Endodermal cell (in vitro differentiated cells): ENCODE measurements around the gene CDK15. TPM values are rescaled to one million over a fixed set of nuclear protein-coding genes. Genes with fewer than 3 reads are reported as not detected.

ENCODE experiments used
- DNase-seq: peaks from one replicate; pipeline ENCODE4 v3.0.0-alpha.2; 2017
- H3K27ac ChIP-seq: 2 replicates; pipeline ENCODE4 v1.5.1; 2013; ENCODE audit warnings: mild to moderate bottlenecking, low read depth, low read length, moderate library complexity
- H3K27me3 ChIP-seq: 2 replicates; pipeline ENCODE4 v1.6.1; 2013; ENCODE audit warnings: mild to moderate bottlenecking, low read length, moderate library complexity; ENCODE audit not compliant: insufficient read depth, control insufficient read depth, poor library complexity, severe bottlenecking
- H3K36me3 ChIP-seq: 2 replicates; pipeline ENCODE4 v1.7.0; 2013; ENCODE audit warnings: mild to moderate bottlenecking, low read length, moderate library complexity; ENCODE audit not compliant: control insufficient read depth, insufficient read depth
- H3K4me1 ChIP-seq: one replicate; pipeline ENCODE4 v1.7.0; 2013; ENCODE audit warnings: low read length; ENCODE audit not compliant: control insufficient read depth, insufficient read depth
- H3K4me3 ChIP-seq: 2 replicates; pipeline ENCODE4 v1.5.1; 2013; ENCODE audit warnings: mild to moderate bottlenecking, low read length, moderate library complexity
- H3K9ac ChIP-seq: 2 replicates; pipeline ENCODE4 v1.6.1; 2013; ENCODE audit warnings: mild to moderate bottlenecking, low read length, moderate library complexity; ENCODE audit not compliant: poor library complexity, severe bottlenecking; ENCODE audit errors: extremely low read depth
- H3K9me3 ChIP-seq: 2 replicates; pipeline ENCODE4 v1.6.1; 2013; ENCODE audit warnings: mild to moderate bottlenecking, low read length, moderate library complexity; ENCODE audit not compliant: control insufficient read depth
- H3K27ac Mint-ChIP-seq: 2 replicates; pipeline ENCODE4 v1.8.0; 2020; ENCODE audit warnings: mixed read lengths
- H3K27me3 Mint-ChIP-seq: 2 replicates; pipeline ENCODE4 v1.8.0; 2021; ENCODE audit warnings: mild to moderate bottlenecking, mixed read lengths; ENCODE audit not compliant: insufficient read depth
- H3K36me3 Mint-ChIP-seq: 2 replicates; pipeline ENCODE4 v1.8.0; 2020; ENCODE audit warnings: low read depth, mixed read lengths
- H3K4me1 Mint-ChIP-seq: 2 replicates; pipeline ENCODE4 v1.8.0; 2020; ENCODE audit warnings: mixed read lengths
- H3K4me3 Mint-ChIP-seq: 2 replicates; pipeline ENCODE4 v1.8.0; 2020; ENCODE audit warnings: mild to moderate bottlenecking, moderate library complexity, mixed read lengths
- H3K9me3 Mint-ChIP-seq: 2 replicates; pipeline ENCODE4 v1.8.0; 2020; ENCODE audit warnings: mild to moderate bottlenecking, mixed read lengths
- CTCF ChIP-seq: fragments of 200-600 bp; sonication (generic); conservative IDR thresholded peaks from 2 replicates; pipeline ENCODE4 v1.5.0; 2021; ENCODE audit warnings: antibody characterized with exemption, mild to moderate bottlenecking
- WGBS, 2 experiments: methylation state at CpG; one replicate each; pipeline versions ENCODE4 v1.1.5 to v1.1.7; 2013; ENCODE audit warnings: missing lambda C conversion rate in 2 of 2, mixed read lengths in 1 of 2; ENCODE audit not compliant: insufficient coverage in 1 of 2, insufficient read length in 1 of 2; 5-methylcytosine and 5-hydroxymethylcytosine counted together
- total RNA-seq, 2 donors: library from RNA; stranded (reverse); fragmentation: NEBNext Ultra II Directional in 1 of 2; extraction: Animal tissue kit (Norgen Biotek cat#: 25700) in 1 of 2; gene quantifications; 2 replicates in 1 of 2; 3 replicates in 1 of 2; pipeline ENCODE4 v1.2.1, GENCODE V29; 2021

Gene CDK15
- total RNA-seq, 2 donors from 2014 or later: 0.35 TPM; not detected in 1

- no peak for DNase-seq
- H3K4me1 ChIP-seq: peaks cover 47% of the 10 kb centered on the region
- Mint-ChIP-seq H3K4me1 (peaks cover 73% of the 10 kb centered on the region), H3K27ac (no peak overlapping the region), H3K4me3 (no peak overlapping the region), H3K27me3 (no peaks in the 10 kb centered on the region), H3K36me3 (no peaks in the 10 kb centered on the region), H3K9me3 (no peaks in the 10 kb centered on the region)
- H3K4me3 ChIP-seq: no peak overlapping the region
- no peaks in the 10 kb centered on the region for H3K36me3 ChIP-seq
- no peak for TF ChIP-seq CTCF
- no peaks in the 10 kb centered on the region for H3K27me3 ChIP-seq
- no peak overlapping the region for H3K27ac ChIP-seq
- H3K9ac ChIP-seq: no peak overlapping the region
- H3K9me3 ChIP-seq: no peaks in the 10 kb centered on the region
- WGBS, 2 experiments: 70 to 79% methylated on average over 2 of the region's 2 CpGs
Observed at GRCh38 chr2:201908901-201909300, 102.6 kb downstream of the CDK15 start.

- Mint-ChIP-seq H3K27ac (no peak overlapping the region), H3K27me3 (no peaks in the 10 kb centered on the region), H3K9me3 (no peaks in the 10 kb centered on the region), H3K4me1 (peaks cover 72% of the 10 kb centered on the region), H3K4me3 (no peak overlapping the region), H3K36me3 (no peaks in the 10 kb centered on the region)
- no peaks in the 10 kb centered on the region for H3K36me3 ChIP-seq
- H3K4me3 ChIP-seq: no peak overlapping the region
- no peak overlapping the region for H3K9ac ChIP-seq
- no peaks in the 10 kb centered on the region for H3K27me3 ChIP-seq
- DNase-seq: no peak
- H3K9me3 ChIP-seq: no peaks in the 10 kb centered on the region
- no peak overlapping the region for H3K27ac ChIP-seq
- peaks cover 47% of the 10 kb centered on the region for H3K4me1 ChIP-seq
- WGBS, 2 experiments: 92 to 100% methylated on average over 2 to 4 of the region's 4 CpGs
- no peak for TF ChIP-seq CTCF
Observed at GRCh38 chr2:201909348-201909747, 103.0 kb downstream of the CDK15 start.

GRCh38 chr2:201909961-201910361 lies 103.6 kb downstream of the CDK15 start:
- no peaks in the 10 kb centered on the region for H3K27me3 Mint-ChIP-seq
- no peak for TF ChIP-seq CTCF
- 83 to 86% methylated on average over 2 to 4 of the region's 4 CpGs for WGBS, 2 experiments
- no peaks in the 10 kb centered on the region for H3K36me3 ChIP-seq
- H3K27ac Mint-ChIP-seq: no peak overlapping the region
- no peaks in the 10 kb centered on the region for H3K9me3 Mint-ChIP-seq
- no peak for DNase-seq
- H3K4me3 ChIP-seq: no peak overlapping the region
- H3K4me1 ChIP-seq: peaks cover 43% of the 10 kb centered on the region
- peaks cover 66% of the 10 kb centered on the region for H3K4me1 Mint-ChIP-seq
- H3K9ac ChIP-seq: no peak overlapping the region
- no peaks in the 10 kb centered on the region for H3K9me3 ChIP-seq
- no peak overlapping the region for H3K27ac ChIP-seq
- H3K27me3 ChIP-seq: no peaks in the 10 kb centered on the region
- H3K4me3 Mint-ChIP-seq: no peak overlapping the region
- H3K36me3 Mint-ChIP-seq: no peaks in the 10 kb centered on the region
